Stimulated activated CD4-positive, alpha-beta T cell treated with anti-CD3 and anti-CD28 coated beads, TNF-alpha, amount 100 ng/mL, for 24 hours (primary cell): ENCODE measurements around the gene OOSP1.
"Not testable (repeated sequence)": the region's sequence is repeated elsewhere in the genome, so short reads cannot be mapped to it uniquely, and the experiment has no call there.

Experiments used
- DNase-seq, 3 experiments: peaks; one replicate each; pipeline ENCODE4 v3.0.0-alpha.2; 2020; ENCODE audit warnings: low read depth in 3 of 3

OOSP1 gene

GRCh38 chr11:59938132-59938531 lies at the start of gene OOSP1:
OOSP1 (plus strand) TSS chr11:59938432; CDS start chr11:59938455, 23 bp downstream.
- no peak for DNase-seq

- DNase-seq = no peak
Observed at GRCh38 chr11:59891781-59892181, 46.5 kb upstream of the OOSP1 start.

GRCh38 chr11:59894616-59895015 lies 43.6 kb upstream of the OOSP1 start:
- DNase-seq = no peak

GRCh38 chr11:59898046-59898445 lies 40.2 kb upstream of the OOSP1 start:
- DNase-seq = no peak

GRCh38 chr11:59898650-59899049 lies 39.6 kb upstream of the OOSP1 start:
- DNase-seq = no peak

GRCh38 chr11:59899532-59899931 lies 38.7 kb upstream of the OOSP1 start:
- DNase-seq = no peak

- DNase-seq = no peak
Observed at GRCh38 chr11:59900366-59901126, 37.7 kb upstream of the OOSP1 start.

GRCh38 chr11:59901306-59901705 lies 36.9 kb upstream of the OOSP1 start:
- DNase-seq = no peak

GRCh38 chr11:59903569-59903968 lies 34.7 kb upstream of the OOSP1 start:
- DNase-seq = not testable (repeated sequence)

- no peak for DNase-seq
Observed at GRCh38 chr11:59918480-59918879, 19.8 kb upstream of the OOSP1 start.

GRCh38 chr11:59918987-59919589 lies 19.1 kb upstream of the OOSP1 start:
- no peak for DNase-seq

- no peak for DNase-seq
Observed at GRCh38 chr11:59923813-59924212, 14.4 kb upstream of the OOSP1 start.

- no peak for DNase-seq
Observed at GRCh38 chr11:59931688-59932087, 6.5 kb upstream of the OOSP1 start.

GRCh38 chr11:59938718-59939117 lies 486 bp downstream of the OOSP1 start:
- DNase-seq = no peak

- no peak for DNase-seq
Observed at GRCh38 chr11:59939482-59939881, 1.2 kb downstream of the OOSP1 start.

- no peak for DNase-seq
Observed at GRCh38 chr11:59941091-59941490, 2.9 kb downstream of the OOSP1 start.

GRCh38 chr11:59943997-59944714 lies 5.9 kb downstream of the OOSP1 start:
- DNase-seq = no peak

GRCh38 chr11:59944720-59945119 lies 6.5 kb downstream of the OOSP1 start:
- no peak for DNase-seq

- DNase-seq = no peak
Observed at GRCh38 chr11:59953463-59954218, 15.4 kb downstream of the OOSP1 start.

- DNase-seq = no peak
Observed at GRCh38 chr11:59954219-59954847, 16.1 kb downstream of the OOSP1 start.

- DNase-seq = no peak
Observed at GRCh38 chr11:59957094-59957493, 18.9 kb downstream of the OOSP1 start.
